Neutrophil (primary cell): ENCODE results near the gene ASPN.

Experiments
- H3K27ac ChIP-seq: fragments of 200-600 bp; sonication (generic); 2 replicates; pipeline ENCODE4 v1.5.1; 2016; ENCODE audit warnings: mild to moderate bottlenecking, moderate library complexity
- H3K27me3 ChIP-seq: fragments of 200-600 bp; sonication (generic); 2 replicates; pipeline ENCODE4 v1.6.0; 2016; ENCODE audit warnings: mild to moderate bottlenecking
- H3K36me3 ChIP-seq: fragments of 200-600 bp; sonication (generic); 2 replicates; pipeline ENCODE4 v1.5.1; 2017
- H3K4me1 ChIP-seq, 2 experiments: fragments of 200-600 bp in 1 of 2; sonication (generic) in 1 of 2; 1 replicate in 1 of 2; 2 replicates in 1 of 2; pipeline versions ENCODE4 v1.5.1 to v1.6.1; 2013 to 2016; ENCODE audit warnings: low read depth in 1 of 2, low read length in 1 of 2, mild to moderate bottlenecking in 1 of 2, moderate library complexity in 1 of 2; ENCODE audit not compliant: control insufficient read depth in 1 of 2, insufficient read depth in 1 of 2
- H3K4me3 ChIP-seq, 2 experiments: fragments of 200-600 bp in 1 of 2; sonication (generic) in 1 of 2; 1 replicate in 1 of 2; 2 replicates in 1 of 2; pipeline ENCODE4 v1.5.1; 2013 to 2016; ENCODE audit warnings: low read depth in 1 of 2, low read length in 1 of 2, mild to moderate bottlenecking in 1 of 2, moderate library complexity in 1 of 2
- H3K9me3 ChIP-seq: fragments of 200-600 bp; sonication (generic); 2 replicates; pipeline ENCODE4 v1.5.1; 2016
- TF ChIP-seq, protein P1 (sequence below): fragments of 200-600 bp; sonication (generic); IDR thresholded peaks from 2 replicates; pipeline ENCODE4 v1.5.1; 2016; ENCODE audit warnings: antibody characterized with exemption

The ASPN gene

GRCh38 chr9:92506184-92506857 is 24.0 kb upstream of the ASPN start:
- Histone ChIP-seq H3K4me1 (peaks cover 8 to 9% of the 10 kb centered on the region in 2 experiments), H3K36me3 (no peaks in the 10 kb centered on the region), H3K27me3 (no peaks in the 10 kb centered on the region), H3K4me3 (no peak overlapping the region), H3K27ac (no peak overlapping the region), H3K9me3 (no peaks in the 10 kb centered on the region)
- TF ChIP-seq, protein P1, sequence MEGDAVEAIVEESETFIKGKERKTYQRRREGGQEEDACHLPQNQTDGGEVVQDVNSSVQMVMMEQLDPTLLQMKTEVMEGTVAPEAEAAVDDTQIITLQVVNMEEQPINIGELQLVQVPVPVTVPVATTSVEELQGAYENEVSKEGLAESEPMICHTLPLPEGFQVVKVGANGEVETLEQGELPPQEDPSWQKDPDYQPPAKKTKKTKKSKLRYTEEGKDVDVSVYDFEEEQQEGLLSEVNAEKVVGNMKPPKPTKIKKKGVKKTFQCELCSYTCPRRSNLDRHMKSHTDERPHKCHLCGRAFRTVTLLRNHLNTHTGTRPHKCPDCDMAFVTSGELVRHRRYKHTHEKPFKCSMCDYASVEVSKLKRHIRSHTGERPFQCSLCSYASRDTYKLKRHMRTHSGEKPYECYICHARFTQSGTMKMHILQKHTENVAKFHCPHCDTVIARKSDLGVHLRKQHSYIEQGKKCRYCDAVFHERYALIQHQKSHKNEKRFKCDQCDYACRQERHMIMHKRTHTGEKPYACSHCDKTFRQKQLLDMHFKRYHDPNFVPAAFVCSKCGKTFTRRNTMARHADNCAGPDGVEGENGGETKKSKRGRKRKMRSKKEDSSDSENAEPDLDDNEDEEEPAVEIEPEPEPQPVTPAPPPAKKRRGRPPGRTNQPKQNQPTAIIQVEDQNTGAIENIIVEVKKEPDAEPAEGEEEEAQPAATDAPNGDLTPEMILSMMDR: no peak

GRCh38 chr9:92504881-92505280 is 22.6 kb upstream of the ASPN start:
- no peak overlapping the region for H3K27ac ChIP-seq
- H3K9me3 ChIP-seq: no peaks in the 10 kb centered on the region
- no peak overlapping the region for H3K4me3 ChIP-seq
- peaks cover 8 to 9% of the 10 kb centered on the region in 2 experiments for H3K4me1 ChIP-seq
- no peaks in the 10 kb centered on the region for H3K27me3 ChIP-seq
- no peaks in the 10 kb centered on the region for H3K36me3 ChIP-seq
- TF ChIP-seq, protein P1: no peak

- TF ChIP-seq, protein P1: no peak
- H3K36me3 ChIP-seq: no peaks in the 10 kb centered on the region
- no peak overlapping the region for H3K4me3 ChIP-seq
- no peaks in the 10 kb centered on the region for H3K9me3 ChIP-seq
- H3K4me1 ChIP-seq: peaks cover 8 to 9% of the 10 kb centered on the region in 2 experiments
- H3K27ac ChIP-seq: no peak overlapping the region
- no peaks in the 10 kb centered on the region for H3K27me3 ChIP-seq
Measured at GRCh38 chr9:92503156-92503555, 20.9 kb upstream of the ASPN start.

GRCh38 chr9:92501671-92502393 is 19.5 kb upstream of the ASPN start:
- Histone ChIP-seq H3K27ac (no peak overlapping the region), H3K9me3 (no peaks in the 10 kb centered on the region), H3K27me3 (no peaks in the 10 kb centered on the region), H3K36me3 (no peaks in the 10 kb centered on the region), H3K4me3 (no peak overlapping the region), H3K4me1 (peaks cover under 1% of the 10 kb centered on the region in 2 experiments)
- TF ChIP-seq, protein P1: no peak

GRCh38 chr9:92500725-92501124 is 18.4 kb upstream of the ASPN start:
- Histone ChIP-seq H3K9me3 (no peaks in the 10 kb centered on the region), H3K36me3 (no peaks in the 10 kb centered on the region), H3K27me3 (no peaks in the 10 kb centered on the region), H3K27ac (no peak overlapping the region), H3K4me1 (no peaks in the 10 kb centered on the region), H3K4me3 (no peak overlapping the region)
- TF ChIP-seq, protein P1: no peak
